Left ventricle myocardium superior (tissue), 1 donor: ENCODE results near the gene AFDN. TPM values are rescaled to one million over a fixed set of nuclear protein-coding genes. Genes with fewer than 3 reads are reported as not detected.
A peak's percentile ranks its signal among the peaks of the same experiment; 100 is the strongest.
"Not testable (repeated sequence)": the region's sequence is repeated elsewhere in the genome, so short reads cannot be mapped to it uniquely, and the experiment has no call there.

ENCODE experiments used
- ATAC-seq: fragments of 200-7000 bp; cut with Tn5 transposase; one replicate; pipeline ENCODE4 v1.9.1; 2020; ENCODE audit warnings: mild to moderate bottlenecking, moderate library complexity
- DNase-seq: peaks from one replicate; pipeline ENCODE4 v3.0.0-alpha.2; 2020
- intact Hi-C: fragments of 100-400 bp; cut with micrococcal nuclease; formaldehyde crosslinking; loops from one replicate; pipeline ENCODE4 v1.11.0; 2022
- total RNA-seq: library from RNA; stranded (reverse); fragmentation: NEBNext Ultra II Directional; extraction: Animal tissue kit (Norgen Biotek cat#: 25700); gene quantifications from one replicate; pipeline ENCODE4 v1.2.1, GENCODE V29; 2021
- donor health status: DM: no; HTN: yes; CAD: no; lungs with severe emphysema.

The AFDN gene
- total RNA-seq, 1 donor from 2014 or later = 52.6 TPM

DNA sequence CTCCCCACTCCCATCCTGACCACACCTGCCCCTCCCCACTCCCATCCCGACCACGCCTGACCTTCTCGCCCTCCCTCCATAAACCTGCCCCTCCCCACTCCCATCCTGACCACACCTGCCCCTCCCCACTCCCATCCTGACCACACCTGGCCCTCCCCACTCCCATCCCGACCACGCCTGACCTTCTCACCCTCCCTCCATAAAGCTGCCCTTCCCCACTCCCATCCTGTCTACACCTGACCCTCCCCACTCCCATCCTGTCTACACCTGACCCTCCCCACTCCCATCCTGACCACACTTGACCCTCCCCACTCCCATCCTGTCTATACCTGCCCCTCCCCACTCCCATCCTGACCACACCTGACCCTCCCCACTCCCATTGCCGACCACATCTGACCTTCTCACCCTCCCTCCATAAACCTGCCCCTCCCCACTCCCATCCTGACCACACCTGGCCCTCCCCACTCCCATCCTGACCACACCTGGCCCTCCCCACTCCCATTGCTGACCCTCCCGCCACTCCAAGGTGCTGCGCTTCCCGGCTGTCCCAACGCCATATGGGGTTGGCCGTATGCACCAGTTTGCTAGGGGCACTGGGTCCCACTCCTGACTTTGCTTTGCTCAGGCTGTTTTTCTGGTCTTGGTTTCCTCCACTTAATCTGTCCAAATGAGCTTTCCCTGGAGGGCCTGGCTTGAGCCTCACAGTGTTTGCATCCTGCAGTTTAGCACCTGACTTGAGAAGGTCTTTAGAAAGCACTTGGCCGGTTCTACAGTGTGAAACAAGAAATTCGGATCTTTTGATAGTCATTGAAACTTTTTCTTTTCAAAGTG is 173.7 kb downstream of the AFDN start:
- ATAC-seq (no peak), DNase-seq (no peak)
- intact Hi-C loops = no loop called here

DNA sequence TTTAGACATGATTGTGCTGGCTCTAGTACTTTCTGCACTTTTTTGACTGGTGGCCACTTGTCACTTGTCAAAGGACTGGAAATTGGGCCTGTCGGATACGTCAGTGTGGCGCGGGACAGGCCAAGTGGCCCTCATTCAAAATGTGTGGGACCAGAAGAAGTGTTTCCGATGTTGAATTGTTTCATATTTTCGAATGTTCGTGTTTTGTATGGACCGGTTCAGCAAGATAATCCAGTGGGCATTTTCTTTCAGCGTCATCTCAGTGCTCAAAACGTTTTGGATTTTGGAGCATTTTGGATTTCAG is 174.3 kb downstream of the AFDN start:
- DNase-seq (no peak), ATAC-seq (no peak)
- intact Hi-C loops = no loop called here

GRCh38 chr6:168001514-168001913 is 174.8 kb downstream of the AFDN start:
- ATAC-seq, DNase-seq, intact Hi-C loops: not testable (repeated sequence)

DNA sequence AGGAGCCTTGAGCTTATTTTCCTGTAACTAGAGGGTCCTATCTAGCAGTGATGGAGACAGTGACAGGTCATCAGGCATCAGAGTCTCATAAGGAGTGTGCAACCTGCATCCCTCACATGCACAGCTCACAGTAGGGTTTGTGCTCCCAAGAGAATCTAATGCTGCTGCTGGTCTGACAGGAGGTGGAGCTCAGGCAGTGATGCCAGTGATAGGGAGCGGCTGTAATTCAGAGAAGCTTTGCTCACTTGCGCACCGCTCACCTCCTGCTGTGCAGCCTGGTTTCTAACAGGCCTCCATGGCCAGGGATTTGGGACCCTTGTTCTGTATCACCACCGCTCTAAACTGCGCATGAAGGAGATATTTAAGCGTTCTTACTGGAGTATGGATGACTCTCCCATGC is 176.1 kb downstream of the AFDN start:
- ATAC-seq (no peak), DNase-seq (no peak)
- intact Hi-C loops = no loop called here

DNA sequence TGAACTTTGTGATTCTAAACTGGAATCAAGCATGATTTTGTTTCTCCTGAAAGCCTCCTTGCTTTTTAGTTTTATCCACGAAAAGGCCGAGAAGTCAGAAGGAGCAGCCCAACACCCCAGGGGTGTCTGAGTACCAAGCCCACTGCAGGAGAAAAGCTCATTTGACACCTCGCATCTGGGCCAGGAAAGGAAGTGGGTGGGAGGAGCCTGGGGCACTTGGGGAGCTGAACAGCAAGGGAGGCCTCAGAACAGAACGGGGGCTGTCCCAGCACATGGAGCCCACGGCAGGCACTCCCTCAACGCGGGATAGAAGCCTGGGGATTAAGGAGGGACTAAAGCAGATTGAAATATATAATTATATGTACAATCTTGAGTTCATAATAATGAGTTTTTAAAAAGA is 177.3 kb downstream of the AFDN start:
- DNase-seq (no peak), ATAC-seq (no peak)
- intact Hi-C loops = no loop called here

- no peak for ATAC-seq
- no peak for DNase-seq
- intact Hi-C loops = no loop called here
Observed at GRCh38 chr6:168004945-168005344, 178.2 kb downstream of the AFDN start.

GRCh38 chr6:168005796-168006195 is 179.1 kb downstream of the AFDN start:
- ATAC-seq (no peak), DNase-seq (no peak)
- intact Hi-C loops = no loop called here

GRCh38 chr6:168007592-168008338 is 181.1 kb downstream of the AFDN start:
- no peak for DNase-seq
- peak; percentile 26 for ATAC-seq
- intact Hi-C loops = no loop called here

DNA sequence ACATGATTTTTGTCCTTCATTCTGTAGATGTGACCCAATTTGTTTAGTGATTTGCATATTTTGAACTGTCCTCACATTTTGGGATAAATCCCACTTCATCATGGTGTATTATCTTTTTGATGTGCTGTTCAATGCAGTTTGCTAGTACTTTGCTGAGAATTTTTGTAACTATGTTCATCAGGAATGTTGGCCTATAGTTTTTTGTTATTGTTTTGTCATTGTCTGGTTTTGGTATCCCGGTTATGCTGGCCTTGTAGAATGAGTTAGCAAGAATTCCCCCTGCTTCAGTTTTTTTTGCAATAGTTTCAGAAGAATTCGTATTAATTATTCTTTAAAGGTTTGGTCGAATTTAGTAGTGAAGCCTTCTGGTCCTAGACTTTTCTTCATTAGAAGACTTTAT is 182.6 kb downstream of the AFDN start:
- DNase-seq = no peak
- intact Hi-C loops = no loop called here
- no peak for ATAC-seq

DNA sequence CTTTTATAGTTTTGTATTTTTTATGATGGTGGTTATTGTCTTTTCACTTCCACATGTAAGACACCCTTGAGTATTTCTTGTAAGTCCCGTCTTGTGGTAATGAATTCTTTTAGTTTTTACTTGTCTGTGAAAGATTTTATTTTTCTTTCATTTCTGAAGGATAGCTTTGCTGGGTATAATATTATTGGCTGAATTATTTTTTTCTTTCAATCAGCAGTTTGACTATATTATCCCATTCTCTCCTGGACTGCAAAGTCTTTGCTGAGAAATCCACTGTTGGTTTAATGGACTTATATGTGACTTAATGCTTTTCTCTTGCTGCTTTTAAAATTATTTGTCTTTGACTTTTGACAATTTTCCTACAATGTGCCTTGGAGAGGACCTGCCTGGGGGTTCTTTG is 184.6 kb downstream of the AFDN start:
- no peak for ATAC-seq
- intact Hi-C loops = no loop called here
- no peak for DNase-seq

DNA sequence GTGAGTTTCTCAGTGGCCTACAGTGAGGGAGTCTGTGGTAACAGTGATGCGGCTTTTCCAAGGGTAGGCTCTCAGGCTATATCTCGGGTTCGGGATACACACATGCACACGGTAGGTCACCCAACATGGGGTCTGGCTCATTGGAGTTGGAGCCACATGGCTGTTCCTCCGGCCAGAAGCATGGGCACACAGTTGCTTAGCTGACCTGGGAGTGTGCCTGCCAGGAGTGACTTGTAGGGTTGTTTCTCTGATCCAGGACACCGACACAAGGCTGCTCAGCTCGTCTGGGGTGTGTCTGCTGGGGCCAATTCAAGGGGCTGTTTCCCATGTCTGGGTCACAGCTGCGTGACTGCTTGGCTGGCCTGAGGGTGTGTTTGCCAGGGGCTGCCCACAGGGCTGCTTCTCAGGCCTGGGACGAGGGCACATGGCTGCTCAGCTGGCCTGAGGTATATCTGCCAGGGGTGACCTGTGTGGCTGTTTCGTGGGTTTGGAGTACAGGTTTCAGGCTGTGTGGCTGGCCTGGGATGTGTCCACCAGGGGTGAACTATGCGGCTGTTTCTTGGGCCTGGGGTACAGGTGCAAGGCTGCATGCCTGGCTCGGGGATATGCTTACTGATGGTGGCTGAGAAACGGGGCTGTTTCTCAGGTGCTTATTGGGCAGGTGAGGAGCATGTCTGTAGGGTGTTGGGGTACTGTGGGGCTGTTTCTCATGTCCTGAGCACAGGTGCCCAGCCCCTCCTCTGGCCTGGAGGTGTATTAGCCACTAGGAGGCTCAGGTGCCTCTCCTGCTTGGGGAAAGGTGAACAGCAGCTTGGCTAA is 185.9 kb downstream of the AFDN start:
- DNase-seq (no peak), ATAC-seq (no peak)
- intact Hi-C loops = no loop called here

DNA sequence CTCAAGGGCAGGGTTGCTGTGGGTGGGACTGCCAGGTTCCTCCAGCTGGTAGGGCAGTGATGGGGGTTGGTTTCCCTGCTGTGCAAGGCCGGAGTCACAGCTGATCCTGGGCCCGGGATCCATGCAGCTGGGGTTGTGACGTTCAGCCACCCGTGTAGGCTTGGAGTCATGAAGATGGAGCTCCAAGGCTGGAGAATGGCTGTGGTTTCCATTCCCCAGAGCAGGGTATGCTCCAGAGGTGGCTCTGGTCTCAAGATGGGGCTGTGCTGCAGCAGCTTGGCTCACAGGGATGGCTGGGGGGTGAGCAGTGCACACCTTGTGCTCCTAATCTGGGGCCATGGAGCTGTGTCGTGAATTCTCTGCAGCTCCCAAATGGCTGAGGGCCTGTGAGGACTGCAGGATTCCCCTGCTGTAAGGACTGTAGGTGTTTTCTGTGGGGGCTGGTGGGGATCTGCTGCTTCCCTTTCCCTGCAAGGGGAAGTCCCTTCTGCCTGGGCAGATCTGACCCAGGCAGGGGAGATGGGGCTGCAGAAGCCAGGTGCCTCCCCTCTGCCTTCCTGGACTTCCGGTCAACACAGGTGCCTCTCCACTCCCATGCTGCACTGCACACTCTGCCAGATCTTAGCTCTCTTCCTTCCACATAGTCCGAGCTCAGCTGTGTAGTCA is 186.7 kb downstream of the AFDN start:
- ATAC-seq (no peak), DNase-seq (no peak)
- intact Hi-C loops = no loop called here

DNA sequence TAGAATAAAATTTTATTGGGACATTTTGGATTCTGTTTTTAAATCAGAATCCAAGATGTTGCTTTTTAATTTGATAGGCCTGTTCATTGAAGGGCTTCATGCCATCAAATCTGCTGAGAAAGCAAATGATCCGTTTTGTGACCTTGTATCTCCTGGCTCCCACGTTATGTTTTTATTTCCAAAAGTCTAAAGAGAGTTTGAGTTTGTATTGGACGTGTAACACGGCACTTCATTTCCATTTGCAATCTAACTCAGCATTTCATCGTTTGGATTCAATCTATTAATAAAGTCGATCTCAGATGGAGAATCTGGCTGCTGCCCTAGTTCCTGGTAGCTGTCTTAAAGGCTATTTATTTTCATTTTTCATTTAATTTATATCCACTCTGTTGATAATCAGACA is 187.7 kb downstream of the AFDN start:
- DNase-seq (no peak), ATAC-seq (no peak)
- intact Hi-C loops = no loop called here

- no peak for ATAC-seq
- no peak for DNase-seq
- intact Hi-C loops = no loop called here
Observed at GRCh38 chr6:168015009-168015408, 188.3 kb downstream of the AFDN start.

GRCh38 chr6:168015482-168016175 is 188.9 kb downstream of the AFDN start:
- ATAC-seq (no peak), DNase-seq (no peak)
- intact Hi-C loops = no loop called here

- ATAC-seq (no peak), DNase-seq (no peak)
- intact Hi-C loops = no loop called here
Observed at GRCh38 chr6:168016176-168016620, 189.5 kb downstream of the AFDN start.

- intact Hi-C loops = no loop called here
Observed at GRCh38 chr6:168016721-168017525, 190.2 kb downstream of the AFDN start.

GRCh38 chr6:168017629-168018028 is 190.9 kb downstream of the AFDN start:
- ATAC-seq = no peak
- no peak for DNase-seq
- intact Hi-C loops = no loop called here

More at GRCh38 chr6:168016721-168017525, 190.2 kb downstream of the AFDN start:
- no peak for ATAC-seq
- DNase-seq = no peak
